Measurements from ENCODE around the gene LRP8. TPM values are rescaled to one million over a fixed set of nuclear protein-coding genes. Genes with fewer than 3 reads are reported as not detected.
A peak's percentile ranks its signal among the peaks of the same experiment; 100 is the strongest.

Gene LRP8
- total RNA-seq, 1 donor from 2014 or later = 16.5 TPM

DNA sequence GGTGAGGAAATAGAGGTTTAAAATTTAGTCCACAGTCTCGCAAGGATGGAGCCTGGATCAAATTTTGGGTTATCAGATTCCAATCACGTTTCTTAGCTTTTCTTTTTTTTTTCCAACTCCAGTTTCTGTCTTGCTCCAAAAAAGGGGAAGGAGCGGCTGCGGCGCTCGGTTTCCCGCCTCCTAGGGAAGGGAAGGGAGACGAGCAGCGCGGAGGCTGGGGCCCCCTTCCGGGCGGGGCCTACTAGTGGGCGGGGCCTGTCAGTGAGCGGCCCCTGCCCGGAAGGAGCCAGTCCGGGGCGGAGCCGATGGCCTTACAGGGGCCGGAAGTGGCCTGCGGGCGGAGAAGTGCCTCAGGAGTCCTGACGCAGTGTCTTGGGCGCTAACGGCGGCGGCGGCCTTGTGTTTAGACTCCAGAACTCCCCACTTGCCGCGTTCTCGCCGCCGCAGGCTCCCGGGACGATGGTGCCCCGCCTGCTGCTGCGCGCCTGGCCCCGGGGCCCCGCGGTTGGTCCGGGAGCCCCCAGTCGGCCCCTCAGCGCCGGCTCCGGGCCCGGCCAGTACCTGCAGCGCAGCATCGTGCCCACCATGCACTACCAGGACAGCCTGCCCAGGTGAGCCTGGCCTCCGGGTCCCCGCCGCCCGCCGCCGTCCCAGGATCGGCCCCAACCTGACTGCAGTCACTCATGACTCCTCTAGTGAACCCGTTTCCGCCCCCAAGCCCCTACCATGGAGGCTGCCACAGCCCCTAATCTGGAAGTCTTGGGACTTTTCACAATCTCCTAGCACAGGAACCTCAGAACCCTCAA is 131.2 kb downstream of the LRP8 start, which contains the start of gene CPT2:
CPT2 (plus strand) TSS at position 340 of the 806 bp plus-strand sequence; CDS start at position 460, 120 bp downstream.
- Mint-ChIP-seq H3K36me3 (peaks cover 13% of the 10 kb centered on the region), H3K27me3 (no peaks in the 10 kb centered on the region), H3K4me3 (peak within 1 kb of the TSS; percentile 97), H3K27ac (peak within 1 kb of the TSS; percentile 93), H3K4me1 (ENCODE audit: unreplicated experiment) (peaks cover 25% of the 10 kb centered on the region), H3K9me3 (no peaks in the 10 kb centered on the region)
- TF ChIP-seq, protein P1, sequence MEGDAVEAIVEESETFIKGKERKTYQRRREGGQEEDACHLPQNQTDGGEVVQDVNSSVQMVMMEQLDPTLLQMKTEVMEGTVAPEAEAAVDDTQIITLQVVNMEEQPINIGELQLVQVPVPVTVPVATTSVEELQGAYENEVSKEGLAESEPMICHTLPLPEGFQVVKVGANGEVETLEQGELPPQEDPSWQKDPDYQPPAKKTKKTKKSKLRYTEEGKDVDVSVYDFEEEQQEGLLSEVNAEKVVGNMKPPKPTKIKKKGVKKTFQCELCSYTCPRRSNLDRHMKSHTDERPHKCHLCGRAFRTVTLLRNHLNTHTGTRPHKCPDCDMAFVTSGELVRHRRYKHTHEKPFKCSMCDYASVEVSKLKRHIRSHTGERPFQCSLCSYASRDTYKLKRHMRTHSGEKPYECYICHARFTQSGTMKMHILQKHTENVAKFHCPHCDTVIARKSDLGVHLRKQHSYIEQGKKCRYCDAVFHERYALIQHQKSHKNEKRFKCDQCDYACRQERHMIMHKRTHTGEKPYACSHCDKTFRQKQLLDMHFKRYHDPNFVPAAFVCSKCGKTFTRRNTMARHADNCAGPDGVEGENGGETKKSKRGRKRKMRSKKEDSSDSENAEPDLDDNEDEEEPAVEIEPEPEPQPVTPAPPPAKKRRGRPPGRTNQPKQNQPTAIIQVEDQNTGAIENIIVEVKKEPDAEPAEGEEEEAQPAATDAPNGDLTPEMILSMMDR (conservative IDR thresholded peaks at IDR 0.05) = peak; percentile 24
- peak; percentile 92 for DNase-seq (ENCODE audit: extremely low spot score, unreplicated experiment)

DNA sequence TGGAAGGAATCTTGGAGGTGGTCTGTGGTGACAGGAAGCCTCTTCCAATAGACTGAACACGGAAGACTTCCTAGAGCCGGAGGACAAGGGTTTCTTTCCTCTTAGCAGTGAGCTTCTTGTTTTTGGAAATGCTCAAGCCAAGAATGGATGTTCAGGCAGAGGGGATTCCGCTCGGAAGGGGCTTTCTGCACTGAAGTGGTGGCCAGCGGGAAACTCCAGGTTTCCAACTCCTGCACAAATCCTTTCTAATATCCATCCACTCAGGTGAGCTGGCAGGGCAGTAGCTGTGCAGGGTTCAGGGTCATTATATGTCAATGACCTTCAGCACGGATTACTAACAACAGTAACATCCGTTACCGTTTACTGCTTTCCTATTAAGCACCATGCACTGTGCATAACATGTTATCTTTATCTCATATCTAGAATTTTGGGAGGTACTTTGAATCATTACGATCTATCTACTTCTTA is 131.8 kb downstream of the LRP8 start:
- peak overlapping the region; percentile 92 for H3K4me3 Mint-ChIP-seq
- DNase-seq (ENCODE audit: extremely low spot score, unreplicated experiment) = no peak
- peaks cover 25% of the 10 kb centered on the region for H3K4me1 Mint-ChIP-seq (ENCODE audit: unreplicated experiment)
- TF ChIP-seq, protein P1 (conservative IDR thresholded peaks at IDR 0.05) = no peak
- peaks cover 10% of the 10 kb centered on the region for H3K36me3 Mint-ChIP-seq
- H3K9me3 Mint-ChIP-seq = no peaks in the 10 kb centered on the region
- H3K27me3 Mint-ChIP-seq = no peaks in the 10 kb centered on the region
- H3K27ac Mint-ChIP-seq = peak overlapping the region; percentile 90

DNA sequence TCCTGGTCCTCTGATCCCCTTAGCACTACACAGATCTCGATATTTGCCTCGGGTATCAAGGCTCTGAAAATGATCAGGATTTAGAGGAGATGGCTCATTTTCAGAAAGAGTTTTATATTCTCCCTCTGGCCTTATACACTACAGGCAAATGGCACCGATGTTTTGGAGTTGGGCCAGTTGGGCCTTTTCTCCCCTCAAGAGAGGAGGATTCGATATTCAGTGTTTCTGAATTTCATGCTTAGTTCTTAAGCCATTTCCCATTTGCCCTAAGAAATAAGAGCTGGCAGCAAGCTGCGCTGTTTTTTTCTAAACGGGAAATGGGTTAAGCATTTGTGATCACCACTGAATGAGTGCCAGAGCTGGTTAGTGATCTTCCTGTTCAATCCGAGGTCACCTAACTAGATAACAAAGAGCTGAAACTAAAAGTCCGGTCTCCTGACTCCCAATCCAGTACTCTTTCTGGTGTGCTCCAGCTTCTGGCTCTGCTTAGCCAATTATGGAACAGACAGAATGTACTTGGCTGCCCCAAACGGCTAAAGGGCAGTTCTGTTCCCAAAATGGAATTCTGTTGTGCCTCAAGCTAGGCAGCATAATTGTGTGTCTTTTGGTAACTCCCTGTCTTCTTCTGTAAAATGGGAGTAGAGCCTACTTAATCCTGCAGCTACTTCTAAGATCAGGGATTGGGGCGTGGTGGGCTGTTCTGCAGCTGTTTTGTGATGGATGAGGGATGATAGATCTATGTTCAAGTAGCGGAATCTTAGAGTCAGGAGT is 132.4 kb downstream of the LRP8 start:
- no peaks in the 10 kb centered on the region for H3K27me3 Mint-ChIP-seq
- H3K27ac Mint-ChIP-seq = no peak overlapping the region
- TF ChIP-seq, protein P1 (conservative IDR thresholded peaks at IDR 0.05) = no peak
- H3K36me3 Mint-ChIP-seq = peaks cover 6% of the 10 kb centered on the region
- peaks cover 31% of the 10 kb centered on the region for H3K4me1 Mint-ChIP-seq (ENCODE audit: unreplicated experiment)
- no peaks in the 10 kb centered on the region for H3K9me3 Mint-ChIP-seq
- peak overlapping the region; percentile 92 for H3K4me3 Mint-ChIP-seq
- no peak for DNase-seq (ENCODE audit: extremely low spot score, unreplicated experiment)

Other genes with a start within 250 kb of the LRP8 start
- gene SLC1A7, start 185.4 kb downstream of the LRP8 start, total RNA-seq (ENCODE audit: low replicate concordance) = not detected in 2 replicates
- 26.8 and 28.2 TPM in 2 replicates for gene CPT2, start 131.2 kb downstream of the LRP8 start, total RNA-seq (ENCODE audit: low replicate concordance)
- 36.2 and 72.7 TPM in 2 replicates for gene CZIB, start 107.4 kb downstream of the LRP8 start, total RNA-seq (ENCODE audit: low replicate concordance)
- 50.4 and 55.0 TPM in 2 replicates for gene MAGOH, start 89.6 kb downstream of the LRP8 start, total RNA-seq (ENCODE audit: low replicate concordance)
- gene DMRTB1, start 131.3 kb upstream of the LRP8 start, total RNA-seq (ENCODE audit: low replicate concordance) = not detected in 2 replicates